ENCODE data around the gene DHX58.
A peak's percentile ranks its signal among the peaks of the same experiment; 100 is the strongest.

Gene DHX58

GRCh38 chr17:42079541-42079940 lies 33.0 kb downstream of the DHX58 start:
- no peak for DNase-seq

DNA sequence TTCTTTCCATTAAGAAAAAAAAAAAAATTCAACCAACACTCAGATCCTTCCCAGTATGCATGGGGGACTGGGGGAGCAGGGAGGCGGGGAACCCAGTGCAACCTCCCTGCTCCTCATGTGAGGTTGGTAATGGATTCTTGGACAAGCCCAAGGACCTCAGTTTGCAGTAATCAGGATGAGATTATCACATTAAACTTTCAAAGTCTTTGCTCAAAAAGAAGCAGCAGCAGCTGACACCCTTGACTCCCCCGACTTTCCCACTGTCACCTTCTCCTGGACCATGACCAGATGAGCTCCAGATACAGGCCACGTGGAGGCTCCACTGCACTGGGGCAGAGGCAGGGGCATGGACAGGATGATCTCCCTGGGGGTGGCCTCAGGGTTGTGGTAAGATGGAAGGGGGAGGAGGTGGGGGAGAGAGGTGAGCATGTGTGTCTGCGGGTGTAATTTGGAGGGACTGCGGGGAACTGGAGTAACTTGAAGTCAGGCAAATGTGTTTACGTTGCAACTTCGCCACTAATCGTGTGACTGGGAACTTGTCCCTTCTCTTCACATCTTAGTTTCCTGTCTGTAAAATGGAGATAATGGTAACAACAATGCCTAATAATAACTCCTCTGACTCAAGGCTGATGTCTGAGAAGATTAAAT lies 34.0 kb downstream of the DHX58 start:
- no peak for DNase-seq

- DNase-seq = no peak
Observed at GRCh38 chr17:42077755-42078154, 34.8 kb downstream of the DHX58 start.

GRCh38 chr17:42076797-42077559 lies 35.5 kb downstream of the DHX58 start:
- DNase-seq = no peak

DNA sequence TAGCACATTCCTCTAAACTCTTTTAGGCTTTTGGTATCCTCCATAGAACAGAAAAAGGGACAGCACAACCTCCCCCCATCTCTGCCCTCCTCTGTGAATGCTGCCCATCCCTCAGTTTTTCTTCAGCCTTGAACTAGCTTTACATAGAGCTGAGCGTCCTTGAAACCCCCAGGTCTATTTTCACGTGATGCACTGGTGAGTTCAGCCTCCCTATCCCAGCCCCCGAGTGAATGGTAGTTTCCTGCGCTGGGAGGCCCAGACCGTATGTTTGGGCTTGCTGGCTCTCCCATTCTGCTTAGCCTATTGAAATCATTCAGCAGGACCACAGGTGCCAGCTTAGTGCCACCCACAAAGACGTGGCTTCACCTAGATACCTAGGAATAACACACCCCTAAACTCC lies 36.7 kb downstream of the DHX58 start:
- no peak for DNase-seq

DNA sequence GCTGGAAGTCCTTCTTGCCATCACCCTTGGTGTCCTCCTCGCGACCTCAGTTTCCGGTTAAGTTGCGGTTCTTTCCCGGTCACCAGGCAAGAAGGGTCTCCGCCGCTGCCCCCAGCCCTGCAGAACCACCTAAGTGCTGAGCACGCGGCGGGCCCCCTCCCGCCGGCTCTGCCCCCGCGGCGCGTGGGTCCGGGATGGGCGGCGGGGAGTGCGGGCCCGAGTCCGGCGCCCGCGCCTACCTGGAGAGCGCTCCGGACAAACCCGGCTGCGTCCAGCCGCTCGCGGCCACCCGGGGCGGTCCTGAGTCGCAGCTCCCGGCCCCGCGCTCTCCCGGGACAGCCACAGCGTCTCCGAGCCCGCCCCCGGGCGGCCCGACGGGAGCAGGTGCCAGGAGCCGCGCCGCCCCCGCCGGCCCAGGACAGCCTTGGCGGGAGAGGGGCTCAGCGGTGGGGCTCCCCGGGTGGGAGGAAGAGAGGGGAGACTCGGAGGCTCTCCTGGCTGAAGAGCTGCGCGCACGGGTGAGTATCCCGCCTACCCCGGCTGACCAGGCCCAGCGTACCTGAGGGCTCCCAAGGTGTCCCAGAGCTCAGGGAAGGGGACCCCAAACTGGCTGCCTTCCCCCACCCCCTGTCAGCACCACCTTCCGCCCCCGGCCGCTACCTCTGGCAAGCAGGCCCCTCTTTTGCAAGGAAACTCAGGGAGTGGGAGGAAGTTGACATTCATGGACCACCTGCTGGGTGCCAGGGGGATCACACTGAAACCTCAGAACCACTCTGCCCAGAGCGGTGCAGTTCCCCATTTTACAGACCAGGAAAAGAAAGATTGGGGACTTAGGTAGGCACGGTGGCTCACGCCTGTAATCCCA lies 40.0 kb downstream of the DHX58 start:
- DNase-seq = no peak

GRCh38 chr17:42071810-42072209 lies 40.7 kb downstream of the DHX58 start:
- DNase-seq = no peak

DNA sequence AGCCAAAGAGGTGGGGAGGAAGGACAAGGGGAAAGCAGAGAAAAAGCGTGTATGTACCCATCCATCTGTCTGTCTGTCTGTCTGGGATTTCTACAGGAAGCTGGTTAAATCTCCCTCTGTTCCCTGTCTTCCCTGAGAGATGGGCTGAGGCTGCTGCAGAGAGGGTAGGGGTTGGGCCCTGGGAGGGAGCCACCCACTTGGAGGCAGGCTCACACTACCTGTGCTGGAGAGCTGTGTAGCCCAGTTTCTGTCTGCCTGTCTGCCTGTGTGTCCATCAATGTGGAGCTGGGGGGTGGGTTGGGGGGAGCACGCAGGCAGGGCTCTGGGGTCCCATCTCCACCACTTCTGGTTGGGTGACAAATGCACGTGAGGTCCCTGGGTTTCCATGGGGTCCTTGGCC lies 43.5 kb downstream of the DHX58 start:
- DNase-seq = no peak

GRCh38 chr17:42067371-42068091 lies 45.0 kb downstream of the DHX58 start:
- peak; percentile 76 for DNase-seq

DNA sequence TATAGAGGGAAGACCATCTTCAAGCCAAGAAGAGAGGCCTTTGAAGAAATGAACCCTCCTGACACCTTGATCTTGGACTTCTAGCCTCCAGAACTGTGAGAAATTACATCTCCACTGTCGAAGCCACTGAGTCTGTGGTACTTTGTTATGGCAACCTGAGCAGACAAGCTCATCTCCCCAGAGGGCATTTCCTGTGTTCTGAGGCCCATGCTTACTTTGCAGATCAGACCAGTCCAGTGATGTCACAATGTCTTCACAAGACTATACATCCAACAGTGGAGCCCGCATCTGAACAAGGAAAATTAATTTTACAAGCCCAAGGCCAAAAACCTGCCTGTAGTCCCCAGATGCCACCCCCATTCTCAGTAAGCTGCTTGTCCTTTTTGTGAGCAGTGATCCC lies 47.3 kb downstream of the DHX58 start:
- DNase-seq = no peak

DNA sequence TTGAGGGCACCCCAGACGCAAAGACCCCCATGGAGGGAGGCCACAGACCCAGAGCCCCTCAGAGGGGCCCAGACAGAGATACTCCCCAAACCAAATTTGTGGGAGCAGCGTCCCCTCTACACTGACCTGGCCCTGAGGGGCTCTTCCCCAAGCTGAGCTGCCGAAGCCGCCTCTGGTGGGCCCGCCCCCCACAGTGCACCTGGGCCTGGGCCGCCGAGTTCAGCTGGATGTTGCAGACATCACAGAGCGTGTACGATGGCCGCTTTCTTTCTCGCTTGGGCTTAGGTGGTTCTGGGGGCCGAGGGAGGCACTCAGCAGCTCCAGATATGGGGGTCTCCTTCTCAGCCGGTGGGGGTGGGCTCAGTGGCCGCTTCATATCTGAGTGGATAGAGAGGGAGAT lies 49.8 kb downstream of the DHX58 start:
- DNase-seq = no peak

DNA sequence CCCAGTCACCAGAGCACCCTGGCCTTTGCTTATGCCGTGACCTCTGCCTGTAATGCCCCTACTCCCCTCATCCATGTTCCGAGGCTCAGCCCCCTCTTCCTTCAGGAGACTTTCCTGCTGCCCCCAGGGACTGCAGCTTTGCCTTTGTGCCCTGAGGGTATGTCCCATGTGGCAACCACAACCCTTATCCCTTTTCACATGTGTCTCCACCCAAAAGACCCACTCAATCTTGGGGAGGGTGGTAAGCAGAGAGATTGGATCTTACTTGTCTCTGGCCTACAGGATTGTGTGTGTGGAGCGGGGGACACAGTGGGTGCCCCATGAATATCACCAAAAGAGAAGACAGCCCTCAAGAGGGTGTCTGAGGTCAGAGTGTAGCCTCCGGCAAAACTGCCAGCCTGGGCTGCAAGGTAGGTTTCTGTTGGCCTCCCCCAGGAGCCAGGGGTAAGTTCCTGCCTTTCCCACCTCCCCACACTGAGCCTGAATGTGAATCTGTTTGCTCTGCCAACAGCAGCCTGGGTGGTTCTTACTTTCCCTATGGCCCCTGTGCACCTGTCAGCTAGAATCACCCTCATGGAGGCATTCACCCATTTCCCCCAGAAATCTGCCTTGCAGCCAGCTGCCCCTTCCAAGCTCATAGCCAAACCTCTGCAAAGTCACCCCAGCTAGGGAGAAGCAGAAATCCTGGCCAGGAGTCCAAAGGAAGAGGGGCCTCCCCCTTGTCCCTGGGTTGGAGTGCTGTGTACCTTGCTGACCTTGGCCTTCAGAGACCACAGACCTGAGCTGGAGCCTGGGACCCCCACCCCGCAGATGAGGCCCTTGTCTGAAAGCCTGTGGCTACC lies 50.6 kb downstream of the DHX58 start:
- DNase-seq = no peak

- DNase-seq = no peak
Observed at GRCh38 chr17:42060231-42060630, 52.3 kb downstream of the DHX58 start.

DNA sequence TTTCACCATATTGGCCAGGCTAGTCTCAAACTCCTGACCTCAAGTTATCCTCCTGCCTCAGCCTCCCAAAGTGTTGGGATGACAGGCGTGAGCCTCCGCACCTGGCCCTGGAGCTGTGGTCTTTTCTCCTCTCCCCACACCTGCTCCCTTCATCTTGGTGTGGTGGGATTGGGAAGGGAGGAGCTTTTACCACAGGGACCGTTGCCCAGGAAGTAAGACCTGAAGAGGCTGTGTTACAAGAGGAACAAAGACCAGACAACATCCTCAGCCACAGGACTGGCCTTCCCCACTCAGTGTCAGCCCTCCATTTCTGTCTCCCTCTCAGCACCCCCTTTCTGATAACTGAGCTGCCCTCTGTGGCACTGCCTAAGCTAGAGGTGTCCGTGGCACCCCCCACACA lies 52.7 kb downstream of the DHX58 start:
- no peak for DNase-seq

DNA sequence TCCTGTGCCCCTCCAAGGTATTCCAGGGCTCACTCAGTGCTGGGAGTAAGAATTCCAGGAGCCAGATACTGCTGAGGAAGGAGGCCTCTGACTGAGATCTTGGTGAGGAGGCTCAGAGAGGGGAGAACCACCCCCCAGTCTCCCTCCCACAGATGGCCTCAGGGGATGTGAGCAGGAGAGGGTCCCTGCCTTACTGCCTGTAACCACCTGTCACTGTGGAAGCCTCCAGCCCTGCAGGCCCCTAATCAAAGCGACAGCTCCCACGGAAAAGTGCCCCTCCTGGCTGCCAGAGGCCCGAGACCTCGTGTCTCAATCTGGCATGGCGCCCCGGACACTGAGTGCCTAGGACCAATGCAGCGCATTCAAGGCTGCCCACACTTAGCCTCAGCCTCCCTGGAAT lies 54.5 kb downstream of the DHX58 start:
- no peak for DNase-seq

GRCh38 chr17:42056635-42057034 lies 55.9 kb downstream of the DHX58 start:
- no peak for DNase-seq

GRCh38 chr17:42055496-42055895 lies 57.0 kb downstream of the DHX58 start:
- no peak for DNase-seq

DNA sequence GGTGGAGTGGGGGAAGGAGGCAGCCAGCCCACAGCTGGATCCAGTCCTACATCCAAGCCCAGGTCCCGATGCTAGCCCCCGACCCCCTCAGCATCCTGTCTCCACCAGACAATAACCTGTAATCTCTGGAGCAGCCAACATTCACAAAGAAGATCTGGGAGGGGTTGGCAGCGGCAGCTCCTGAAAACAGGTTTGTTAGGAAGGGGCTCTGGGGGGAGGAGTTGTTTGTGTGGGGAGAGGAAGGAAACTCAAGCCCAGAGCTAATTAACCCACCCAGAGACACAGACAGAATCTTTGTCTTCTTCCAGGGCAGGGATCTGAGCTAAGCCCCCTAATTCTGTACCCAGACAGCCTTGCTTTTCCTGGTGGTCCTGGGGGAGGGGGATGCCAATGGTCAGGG lies 57.5 kb downstream of the DHX58 start:
- no peak for DNase-seq

DNA sequence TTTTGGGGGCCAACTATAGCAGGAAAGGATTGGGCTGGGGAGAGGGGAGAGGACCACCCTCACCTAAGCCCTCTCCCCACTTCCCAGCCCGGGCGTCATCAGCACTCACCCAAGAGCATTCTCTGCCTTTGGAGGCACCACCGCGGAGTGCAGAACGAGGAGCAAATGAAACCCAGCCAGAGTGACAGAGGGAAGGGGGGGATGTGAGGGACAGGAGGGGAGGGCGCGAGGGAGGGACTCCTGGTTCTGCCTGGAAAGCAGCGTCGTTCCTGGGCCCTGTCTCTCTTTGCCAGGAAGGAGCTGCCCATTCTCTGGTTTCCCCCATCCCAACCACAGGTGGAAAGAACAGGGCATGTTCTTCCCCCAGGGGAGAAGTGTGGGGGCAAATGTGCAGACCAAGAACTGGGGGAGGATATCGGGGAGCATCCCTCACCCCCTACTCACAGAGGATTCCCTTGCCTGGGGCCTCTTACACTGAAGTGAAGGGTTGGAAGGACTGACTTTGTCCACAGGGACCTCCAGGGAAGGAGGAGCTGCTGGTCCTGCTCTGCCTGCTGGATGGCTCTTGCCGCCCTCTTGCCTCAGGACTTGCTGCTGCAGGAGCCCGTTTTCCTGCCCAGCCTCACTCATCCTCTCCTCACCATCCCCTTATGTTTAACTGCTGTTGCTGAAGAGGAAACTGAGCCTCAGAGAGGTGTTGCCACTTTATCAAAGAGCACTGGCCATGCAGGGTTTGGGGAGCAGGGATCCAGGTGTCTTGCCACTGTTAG lies 58.6 kb downstream of the DHX58 start:
- DNase-seq = no peak

DNA sequence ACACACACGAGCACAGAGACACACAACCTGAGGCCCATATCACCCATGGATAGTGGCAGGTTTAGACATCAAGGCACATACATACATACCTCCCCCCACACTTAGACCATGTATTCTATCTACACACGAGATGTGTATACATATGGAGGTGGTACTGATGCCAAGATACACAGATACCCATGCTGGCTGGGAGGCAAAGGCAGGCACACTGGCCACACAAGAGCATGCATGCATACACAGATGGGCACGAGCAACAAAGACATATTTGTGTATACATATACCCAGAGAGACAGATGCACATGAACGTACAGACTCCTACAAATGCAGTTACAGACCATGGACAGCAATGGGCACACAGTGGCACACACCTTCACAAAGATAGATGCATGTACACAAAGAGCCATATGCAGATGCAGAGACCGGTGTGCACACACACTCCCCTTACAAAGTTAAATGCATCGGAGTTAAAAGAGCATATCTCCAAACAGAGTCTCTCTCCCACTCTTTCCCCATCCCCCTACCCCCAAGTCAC lies 60.1 kb downstream of the DHX58 start:
- no peak for DNase-seq

DNA sequence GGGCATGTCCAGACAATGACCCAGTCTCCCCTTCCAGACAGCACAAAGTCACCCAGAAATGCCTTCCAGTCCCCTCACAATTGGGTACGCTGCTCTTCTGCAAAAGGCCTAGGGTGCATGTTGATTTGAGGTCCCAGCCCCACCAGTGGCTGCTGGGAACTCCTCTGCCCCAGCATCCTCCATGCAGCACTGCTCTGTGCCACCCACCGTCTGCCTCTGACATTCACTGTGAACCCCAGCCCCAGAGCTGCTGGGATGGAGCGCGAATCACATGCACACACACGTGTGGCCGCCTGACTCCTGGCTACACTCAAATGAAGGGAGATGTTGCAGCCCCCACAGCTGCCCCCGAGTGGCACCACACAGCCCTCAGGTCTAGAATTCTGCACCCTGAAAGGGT lies 60.9 kb downstream of the DHX58 start:
- DNase-seq = no peak
